ENCODE data around the gene KLHL28.

GRCh38 chr14:44940944-44941343, 20.8 kb downstream of the KLHL28 start:
- no peak for TF ChIP-seq POLR2AphosphoS5 (IDR thresholded peaks at IDR 0.05; ENCODE audit: borderline replicate concordance, low read depth, low read length)
- no peak for TF ChIP-seq EZH2 (IDR thresholded peaks at IDR 0.05)
- TF ChIP-seq FOXP2 (optimal IDR thresholded peaks at IDR 0.05; ENCODE audit: control extremely low read depth, extremely low read length, insufficient read depth): no peak

All from SK-N-MC (cell line).